Erythroblast (primary cell): ENCODE results near the gene SYT14.

ENCODE experiments used
- GATA1 ChIP-seq: IDR thresholded peaks from 2 replicates; pipeline ENCODE4 v1.6.1; 2011; ENCODE audit warnings: low read depth, mild to moderate bottlenecking, control low read depth, low read length, moderate library complexity
- POLR2A ChIP-seq: IDR thresholded peaks from 2 replicates; pipeline ENCODE4 v1.6.1; 2011; ENCODE audit warnings: mild to moderate bottlenecking, low read length

- TF ChIP-seq POLR2A (no peak), GATA1 (no peak)
Measured at GRCh38 chr1:210074904-210075303, 136.9 kb downstream of the SYT14 start.
